ENCODE data around the gene TOMT.
"Not testable (repeated sequence)": the region's sequence is repeated elsewhere in the genome, so short reads cannot be mapped to it uniquely, and the experiment has no call there.

TOMT gene

DNA sequence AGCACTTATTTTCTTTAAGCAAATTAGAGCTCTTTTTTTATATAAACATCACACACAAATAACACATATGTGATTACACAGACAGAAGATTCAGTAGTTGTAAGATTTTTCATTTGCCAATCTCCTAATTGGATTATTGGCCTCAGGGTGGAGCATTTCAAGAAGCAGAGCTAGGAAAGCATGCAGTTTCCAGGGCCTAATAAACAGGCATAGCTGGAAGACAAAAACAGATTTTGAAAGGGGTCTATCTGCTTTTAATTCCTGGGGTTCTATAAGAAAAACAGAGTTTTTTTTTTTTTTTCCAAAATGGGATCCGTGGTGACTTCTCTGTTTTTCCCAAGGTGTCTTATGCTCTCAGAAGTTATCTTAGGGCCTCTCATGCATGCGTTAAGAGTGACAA, 22.2 kb downstream of the TOMT start:
- DNase-seq, result no peak

DNA sequence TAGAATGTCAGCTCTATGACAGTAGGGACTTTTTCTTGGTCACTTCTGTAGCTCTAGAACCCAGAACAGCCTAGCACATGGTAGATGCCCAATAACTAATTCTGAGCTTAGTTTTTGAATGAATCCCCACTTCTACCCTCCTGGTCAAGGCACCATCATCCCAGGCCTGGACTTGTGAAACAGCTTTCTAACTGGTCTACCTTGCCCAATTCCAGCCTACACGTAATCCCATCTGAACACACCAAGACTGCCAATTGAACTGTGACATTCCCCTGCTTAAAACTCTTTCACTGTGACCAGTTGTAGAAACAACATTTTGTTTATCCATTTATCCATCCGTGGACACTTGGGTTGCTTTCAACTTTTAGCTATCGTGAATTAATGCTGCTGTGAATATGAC, 23.7 kb downstream of the TOMT start:
- no peak for DNase-seq

DNA sequence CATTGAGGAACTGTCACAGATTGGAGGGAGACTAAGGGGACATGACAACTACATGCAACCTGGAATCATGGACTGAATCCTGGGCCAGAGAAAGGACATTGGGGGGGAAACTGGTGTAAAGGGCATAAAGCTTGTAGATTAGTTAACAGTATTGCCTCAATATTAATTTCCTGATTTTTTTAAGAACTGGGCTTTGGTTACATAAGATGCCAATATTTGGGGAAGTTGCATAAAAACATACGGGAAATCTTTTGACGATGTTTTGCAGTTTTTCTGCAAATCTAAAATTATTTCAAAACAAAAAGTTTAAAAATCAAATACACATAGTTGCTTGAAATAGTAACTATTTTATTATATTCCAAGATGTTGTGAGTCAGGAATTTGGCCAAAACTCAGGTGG, 26.9 kb downstream of the TOMT start:
- DNase-seq, result no peak

DNA sequence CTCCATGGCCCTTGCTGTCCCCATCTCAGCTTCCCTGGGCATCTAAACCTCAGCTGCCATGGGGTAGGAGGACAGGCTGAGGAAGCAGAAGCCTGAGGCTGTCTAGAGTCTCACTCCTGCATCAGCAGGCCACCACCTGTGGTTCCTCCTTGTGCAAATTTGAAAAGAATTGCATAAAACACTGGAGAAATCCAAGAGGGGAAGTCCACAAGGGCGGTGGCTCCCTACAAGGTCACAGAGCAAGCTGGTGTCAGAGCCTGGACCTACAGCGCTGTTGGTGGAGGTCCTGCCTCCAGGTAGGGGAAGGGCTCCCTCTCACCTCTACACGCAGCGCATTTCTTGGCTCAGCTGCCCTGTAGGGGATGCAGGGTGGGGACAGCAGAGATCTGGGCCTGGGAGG, 29.7 kb downstream of the TOMT start, which contains the start of gene FOLR3:
Gene FOLR3 (plus strand): TSS at position 253 of the 400 bp plus-strand sequence. CDS start 228 bp downstream, outside the sequence.
- not testable (repeated sequence) for DNase-seq

DNA sequence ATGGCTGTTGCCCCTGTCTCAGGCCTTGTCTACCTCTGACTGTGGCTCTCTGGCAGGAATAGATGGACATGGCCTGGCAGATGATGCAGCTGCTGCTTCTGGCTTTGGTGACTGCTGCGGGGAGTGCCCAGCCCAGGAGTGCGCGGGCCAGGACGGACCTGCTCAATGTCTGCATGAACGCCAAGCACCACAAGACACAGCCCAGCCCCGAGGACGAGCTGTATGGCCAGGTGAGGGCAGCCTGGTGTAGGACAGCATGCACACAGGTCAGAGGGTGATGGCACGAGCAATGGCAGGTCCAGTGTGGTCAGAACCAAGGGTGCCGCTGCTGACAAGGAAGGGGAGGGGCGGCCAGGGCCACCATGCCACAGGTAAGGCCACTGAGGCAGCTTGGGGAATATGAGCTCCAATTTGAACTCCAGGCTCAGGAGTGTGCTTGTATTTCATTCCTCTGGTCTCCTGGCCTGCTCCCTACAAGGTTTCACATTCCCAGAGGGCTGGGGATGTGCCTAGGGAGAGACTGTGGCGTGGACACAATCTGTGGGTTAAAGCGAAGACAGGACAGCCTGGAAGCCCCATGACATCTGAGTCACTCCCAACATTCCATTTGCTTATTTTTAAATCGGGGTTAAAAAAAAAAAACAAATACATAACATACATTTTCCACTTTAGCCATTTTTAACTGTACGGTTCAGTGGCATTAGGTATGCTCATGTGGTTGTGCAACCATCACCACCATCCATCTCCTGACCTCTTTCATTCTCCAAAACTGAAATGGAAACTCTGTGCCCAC, 30.4 kb downstream of the TOMT start:
- DNase-seq, result no peak

DNA sequence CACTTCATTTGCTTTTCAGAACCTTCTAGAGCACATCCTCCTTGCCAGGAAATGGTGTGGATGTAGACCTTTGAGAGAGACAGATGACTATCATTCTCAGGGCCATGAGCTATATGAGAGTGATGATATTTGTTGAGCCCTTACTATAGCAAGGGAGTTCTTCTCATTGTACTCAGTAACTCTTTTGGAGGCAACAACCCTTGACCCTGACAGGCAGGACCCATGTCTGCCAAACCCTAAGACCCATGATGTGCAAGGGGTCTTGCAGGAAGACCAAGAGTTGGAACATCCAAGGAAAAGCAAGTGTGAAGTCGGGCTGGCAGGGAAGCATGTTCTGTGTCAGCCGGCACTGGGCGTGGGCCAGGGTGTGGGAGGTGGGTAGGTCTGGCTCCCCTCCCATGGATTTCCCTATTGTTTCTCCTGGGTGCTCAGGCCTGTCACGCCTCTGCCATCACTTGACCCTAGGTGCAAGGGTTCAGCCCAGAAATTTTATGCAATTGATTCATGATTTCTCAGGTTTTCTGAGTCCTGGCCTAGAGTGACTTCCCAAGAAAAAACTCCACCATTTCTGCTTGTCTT, 31.0 kb downstream of the TOMT start:
- no peak for DNase-seq

DNA sequence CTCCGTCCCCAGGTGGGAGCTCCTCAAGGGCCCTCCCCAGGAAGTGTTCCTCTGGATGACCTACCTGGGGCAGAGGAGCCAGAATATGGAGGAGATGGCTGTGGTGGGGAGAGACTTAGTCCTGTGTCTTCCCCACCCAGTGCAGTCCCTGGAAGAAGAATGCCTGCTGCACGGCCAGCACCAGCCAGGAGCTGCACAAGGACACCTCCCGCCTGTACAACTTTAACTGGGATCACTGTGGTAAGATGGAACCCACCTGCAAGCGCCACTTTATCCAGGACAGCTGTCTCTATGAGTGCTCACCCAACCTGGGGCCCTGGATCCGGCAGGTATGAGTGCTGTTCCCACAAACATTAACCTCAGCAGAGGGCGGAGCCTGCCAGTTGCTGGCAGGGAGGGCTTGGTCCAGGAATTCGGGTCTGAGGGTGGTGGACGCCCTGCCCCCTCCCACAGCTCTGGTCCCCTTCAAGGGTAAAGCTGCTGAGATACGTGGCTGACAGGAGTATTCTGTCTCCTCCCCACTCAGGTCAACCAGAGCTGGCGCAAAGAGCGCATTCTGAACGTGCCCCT, 33.2 kb downstream of the TOMT start:
- no peak for DNase-seq

DNA sequence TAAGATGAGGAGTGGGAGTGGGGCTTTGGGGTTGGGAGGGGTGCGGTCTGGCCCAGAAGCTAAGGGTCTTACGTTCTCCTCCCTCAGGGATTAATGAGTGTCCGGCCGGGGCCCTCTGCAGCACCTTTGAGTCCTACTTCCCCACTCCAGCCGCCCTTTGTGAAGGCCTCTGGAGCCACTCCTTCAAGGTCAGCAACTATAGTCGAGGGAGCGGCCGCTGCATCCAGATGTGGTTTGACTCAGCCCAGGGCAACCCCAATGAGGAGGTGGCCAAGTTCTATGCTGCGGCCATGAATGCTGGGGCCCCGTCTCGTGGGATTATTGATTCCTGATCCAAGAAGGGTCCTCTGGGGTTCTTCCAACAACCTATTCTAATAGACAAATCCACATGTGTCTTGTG, 33.8 kb downstream of the TOMT start:
- no peak for DNase-seq

DNA sequence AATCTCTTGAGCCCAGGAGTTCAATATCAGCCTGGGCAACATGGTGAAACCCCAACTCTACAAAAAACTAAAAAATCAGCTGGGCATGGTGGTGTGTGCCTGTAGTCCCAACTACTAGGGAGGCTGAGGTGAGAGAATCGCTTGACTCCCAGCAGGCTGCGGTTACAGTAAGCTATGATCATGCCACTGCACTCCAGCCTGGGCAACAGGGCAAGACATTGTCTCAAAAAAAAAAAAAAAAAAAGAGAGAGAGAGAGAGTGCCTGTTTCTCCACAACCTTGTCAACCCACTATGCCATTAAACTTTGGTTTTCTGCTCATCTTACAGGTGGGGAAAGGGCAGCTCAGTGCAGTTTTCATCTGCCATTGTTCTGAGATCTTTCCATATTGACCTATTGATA, 34.9 kb downstream of the TOMT start:
- no peak for DNase-seq

DNA sequence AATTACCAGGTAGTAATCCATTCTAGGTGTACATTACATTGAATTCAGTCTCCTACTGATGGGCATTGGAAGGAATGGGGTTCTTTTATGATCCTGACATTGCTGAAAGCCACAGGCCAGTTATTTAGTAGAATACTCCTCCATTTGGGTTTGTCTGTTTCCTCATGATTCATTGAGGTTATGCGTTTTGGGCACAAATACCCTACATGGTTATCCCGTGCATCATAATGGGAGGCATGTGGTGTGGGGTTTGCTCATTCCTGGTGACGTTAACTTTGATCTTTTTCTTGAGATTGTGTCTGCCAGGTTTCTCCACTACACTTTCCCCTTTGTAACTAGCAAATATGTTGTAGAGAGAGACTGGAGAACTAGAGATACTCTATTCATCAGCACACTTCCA, 35.3 kb downstream of the TOMT start:
- DNase-seq, result no peak

DNA sequence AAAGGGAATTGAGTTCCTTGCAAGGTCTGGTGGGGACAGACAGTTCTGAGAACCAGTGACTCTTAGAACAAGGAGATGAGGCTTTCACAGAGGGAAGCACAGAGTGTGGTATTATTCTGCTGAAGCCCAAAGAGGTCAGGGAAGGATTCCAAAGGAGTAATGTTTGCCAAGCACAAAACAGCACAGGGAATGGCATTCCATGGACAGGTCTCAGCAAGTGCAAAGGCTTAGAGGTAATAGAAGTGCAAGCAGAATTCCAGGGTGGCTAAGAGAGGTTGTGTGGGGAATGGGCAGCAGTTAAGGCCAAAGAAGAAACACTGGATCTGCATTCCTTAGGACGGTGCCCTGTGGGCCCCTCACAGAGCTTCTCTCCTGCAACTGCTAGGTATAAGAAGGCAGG, 36.4 kb downstream of the TOMT start:
- DNase-seq, result not testable (repeated sequence)

DNA sequence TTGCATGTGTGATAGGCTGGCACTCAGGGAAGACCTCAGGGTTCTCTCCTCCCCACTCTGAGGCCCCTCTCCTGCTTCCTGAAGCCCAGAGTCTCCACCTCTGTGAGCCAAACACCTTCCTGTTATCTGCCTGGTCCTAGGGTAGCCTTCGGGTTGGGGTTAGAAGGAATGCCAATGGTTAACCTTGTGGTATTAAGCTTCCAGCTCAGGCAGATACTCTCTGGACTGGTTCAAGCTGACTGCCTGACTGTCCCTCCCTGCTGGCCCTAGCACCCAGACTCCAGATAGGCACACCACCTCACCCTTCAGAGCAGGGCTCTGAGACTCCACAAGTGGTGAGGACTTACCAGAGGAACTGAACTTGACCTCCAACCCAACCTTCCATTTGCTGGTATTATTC, 36.8 kb downstream of the TOMT start:
- DNase-seq, result not testable (repeated sequence)

DNA sequence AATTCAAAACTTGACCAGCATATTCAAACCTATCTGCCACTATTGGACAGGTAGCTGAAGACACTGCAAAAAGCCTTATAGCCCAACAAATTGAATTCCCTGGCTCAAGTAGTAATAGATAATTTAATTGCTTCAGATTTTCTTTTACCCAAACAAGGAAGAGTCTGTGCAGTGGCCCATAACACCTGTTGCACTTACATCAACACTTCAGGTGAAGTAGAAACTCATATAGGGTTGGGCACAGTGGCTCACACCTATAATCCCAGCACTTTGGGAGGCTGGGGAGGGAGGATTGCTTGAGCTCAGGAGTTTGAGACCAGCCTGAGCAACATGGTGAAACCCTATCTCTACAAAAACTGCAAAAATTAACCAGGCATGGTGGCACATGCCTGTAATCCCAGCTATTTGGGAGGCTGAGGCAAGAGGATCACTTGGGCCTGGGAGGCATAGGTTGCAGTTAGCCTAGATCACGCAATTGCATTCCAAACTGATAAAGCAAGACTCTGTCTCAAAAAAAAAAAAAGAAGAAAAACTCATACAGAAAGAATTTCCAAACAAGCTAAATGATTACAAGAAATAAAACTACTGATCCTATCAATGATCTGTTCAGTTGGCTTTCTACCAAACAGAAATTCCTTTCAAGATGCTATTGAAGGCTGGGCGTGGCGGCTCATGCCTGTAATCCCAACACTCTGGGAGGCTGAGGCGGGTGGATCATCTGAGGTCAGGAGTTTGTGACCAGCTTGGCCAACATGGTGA, 39.3 kb downstream of the TOMT start:
- DNase-seq, result no peak

DNA sequence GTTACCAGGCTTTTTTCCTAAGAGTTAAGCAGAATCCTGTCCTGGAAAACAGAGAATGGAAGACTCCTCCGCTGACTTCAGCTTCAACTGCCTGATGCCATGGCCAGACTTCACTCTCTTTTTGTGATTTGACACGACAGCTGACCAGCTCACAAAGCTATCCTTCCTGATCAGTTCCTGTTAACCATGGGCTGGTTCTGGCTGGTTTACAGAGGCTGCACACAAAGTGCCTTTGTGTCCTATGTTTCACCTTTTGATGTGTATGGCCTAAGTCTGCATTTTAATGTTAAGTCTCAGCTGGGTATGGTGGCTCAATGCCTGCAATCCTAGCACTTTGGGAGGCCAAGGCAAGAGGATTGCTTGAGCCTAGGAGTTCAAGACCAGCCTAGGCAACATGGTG, 40.9 kb downstream of the TOMT start:
- DNase-seq, result no peak

DNA sequence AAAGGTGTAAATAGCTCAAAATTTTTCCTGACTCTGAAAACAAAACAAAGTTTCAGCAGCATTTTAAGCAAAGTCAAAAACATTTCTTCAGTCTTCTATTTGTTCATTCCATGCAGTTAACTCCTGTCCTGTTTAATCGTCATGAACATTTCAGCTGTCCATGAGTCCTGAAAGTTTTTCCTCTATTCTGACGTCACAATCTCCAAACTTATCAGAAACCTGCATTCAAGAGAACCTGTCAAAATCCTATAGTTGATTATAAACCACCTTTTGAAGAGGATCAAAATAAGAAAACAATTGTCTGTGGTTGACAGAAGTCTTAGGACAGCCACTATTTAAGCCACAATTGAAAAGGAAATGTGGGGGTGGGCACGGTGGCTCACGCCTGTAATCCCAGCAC, 45.2 kb downstream of the TOMT start:
- DNase-seq, result no peak

DNA sequence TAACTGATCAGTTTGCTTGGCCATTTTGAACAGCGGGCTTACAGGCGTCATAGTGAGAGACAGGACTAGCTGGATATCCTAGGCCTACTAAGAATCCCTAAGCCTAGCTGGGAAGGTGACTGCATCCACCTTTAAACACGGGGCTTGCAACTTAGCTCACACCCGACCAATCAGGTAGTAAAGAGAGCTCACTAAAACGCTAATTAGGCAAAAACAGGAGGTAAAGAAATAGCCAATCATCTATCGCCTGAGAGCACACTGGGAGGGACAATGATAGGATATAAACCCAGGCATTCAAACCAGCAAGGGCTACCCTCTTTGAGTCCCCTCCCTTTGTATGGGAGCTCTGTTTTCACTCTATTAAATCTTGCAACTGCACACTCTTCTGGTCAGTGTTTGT, 48.1 kb downstream of the TOMT start:
- not testable (repeated sequence) for DNase-seq

DNA sequence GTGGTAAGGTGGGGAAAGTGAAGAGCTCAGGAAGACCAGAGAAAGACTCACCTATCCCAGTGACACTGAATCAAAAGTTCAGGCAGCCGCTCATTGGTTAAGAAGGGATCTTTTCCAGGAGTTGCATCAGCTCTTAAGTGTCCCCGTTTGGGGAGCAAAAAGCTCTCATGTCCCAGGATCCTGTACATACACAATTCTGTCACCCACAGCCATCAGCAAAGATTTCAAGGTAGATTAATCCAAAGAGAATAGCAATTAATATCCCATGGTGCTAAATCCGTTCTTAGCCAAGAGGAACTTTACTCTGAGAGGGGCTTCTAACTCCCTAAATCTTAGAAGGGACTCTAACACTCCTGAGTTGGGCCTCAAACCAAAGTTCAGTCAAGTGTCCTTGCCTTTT, 49.1 kb downstream of the TOMT start:
- no peak for DNase-seq

DNA sequence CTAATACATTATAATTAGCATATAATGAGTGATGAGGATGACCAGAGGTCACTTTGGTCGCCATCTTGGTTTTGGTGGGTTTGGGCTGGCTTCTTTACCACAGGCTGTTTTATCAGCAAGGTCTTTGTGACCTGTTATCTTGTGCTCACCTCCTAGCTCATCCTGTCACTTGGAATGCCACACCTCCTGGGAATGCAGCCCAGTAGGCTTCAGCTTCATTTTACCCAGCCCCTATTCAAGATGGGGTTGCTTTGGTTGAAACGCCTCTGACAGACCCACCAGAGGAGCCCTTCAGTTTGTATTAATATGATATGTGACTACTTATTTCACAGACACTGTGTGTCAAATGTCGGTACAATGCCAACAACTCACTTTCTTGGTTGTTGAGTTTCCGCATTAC, 50.0 kb downstream of the TOMT start:
- DNase-seq, result no peak

DNA sequence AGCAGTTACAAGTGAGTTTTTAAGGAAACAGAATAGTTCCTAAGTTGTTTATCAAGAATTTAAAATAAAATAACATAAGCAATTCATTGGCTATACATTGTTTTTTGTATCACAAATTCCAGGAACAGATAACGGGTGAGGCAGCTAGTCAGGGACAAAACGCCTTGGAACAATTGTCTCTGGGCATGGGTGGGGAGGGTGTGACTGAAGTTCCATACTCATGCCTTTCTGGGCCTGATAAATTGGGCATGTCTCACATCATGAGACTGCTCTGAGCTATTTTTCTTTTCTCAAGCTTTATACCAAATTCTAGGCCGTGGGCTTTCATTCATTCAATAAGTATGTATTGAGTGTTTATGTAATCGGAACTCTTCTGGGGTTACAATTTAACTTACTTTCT, 51.4 kb downstream of the TOMT start:
- no peak for DNase-seq

Data from T-helper 9 cell (primary cell).